HG03520 (cell line): ENCODE results near the gene PAK5.

ENCODE experiments used
- ATAC-seq: cut with Tn5 transposase; IDR thresholded peaks from one replicate; pipeline ENCODE4 v1.9.1; 2021; ENCODE audit warnings: mild to moderate bottlenecking, moderate library complexity; ENCODE audit not compliant: unreplicated experiment

The PAK5 gene

GRCh38 chr20:9581509-9581908 is 257.4 kb downstream of the PAK5 start:
- no peak for ATAC-seq

- ATAC-seq = no peak
Measured at GRCh38 chr20:9578594-9578993, 260.3 kb downstream of the PAK5 start.

DNA sequence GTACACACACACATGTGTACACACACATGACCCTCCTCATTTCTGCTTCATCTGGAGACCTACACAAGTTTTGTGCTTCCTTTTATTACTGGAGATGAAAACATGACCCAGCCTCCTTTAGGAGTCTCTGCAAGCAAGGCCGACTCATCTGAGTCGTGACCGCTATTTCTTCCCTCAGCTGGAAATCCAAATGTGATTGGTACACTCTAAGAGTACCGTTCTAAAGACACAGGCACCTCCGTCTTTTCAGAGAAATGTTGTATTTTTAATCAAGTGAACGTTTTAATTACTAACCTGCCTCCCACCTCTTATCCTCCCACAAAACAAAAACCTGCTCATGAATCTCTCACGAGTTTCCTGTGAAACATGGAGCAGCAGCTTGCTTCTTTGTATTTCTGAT is 261.5 kb downstream of the PAK5 start:
- no peak for ATAC-seq

DNA sequence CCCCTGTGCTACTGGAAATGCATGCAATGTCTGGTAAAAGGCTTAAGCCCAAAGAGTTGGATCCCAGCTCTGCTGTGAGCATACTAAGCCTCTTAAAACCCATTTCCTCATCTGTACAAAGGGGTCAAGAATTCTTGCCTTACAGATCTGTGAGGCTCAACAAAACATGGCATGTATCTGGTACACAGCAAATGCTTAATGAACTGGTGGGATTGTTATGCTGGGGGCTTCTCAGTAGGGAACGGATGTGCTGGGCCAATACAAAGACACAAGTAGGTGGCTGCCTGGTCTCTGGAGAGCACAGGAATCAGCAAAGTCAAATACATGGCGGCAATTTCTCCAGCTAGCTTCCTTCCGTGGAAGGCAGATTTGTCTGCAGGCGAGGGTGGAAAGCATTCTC is 262.2 kb downstream of the PAK5 start:
- ATAC-seq = no peak

DNA sequence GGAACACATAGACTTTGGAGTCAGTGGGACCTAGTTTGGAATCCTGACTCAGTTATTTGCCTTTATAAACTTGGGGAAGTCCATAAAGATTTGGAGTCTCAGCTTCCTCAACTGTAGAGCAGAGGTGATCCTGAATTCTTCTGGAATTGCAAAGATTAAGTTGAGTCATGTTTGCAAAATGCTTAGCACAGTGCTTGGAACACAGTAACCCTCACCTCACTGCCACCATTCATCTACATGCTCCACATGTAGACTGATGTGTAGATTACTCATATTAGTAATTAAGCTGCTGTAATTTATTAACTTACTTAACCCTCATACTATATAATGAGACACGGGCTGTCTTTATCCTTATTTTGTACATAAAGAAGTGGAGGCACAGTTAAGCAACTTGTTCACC is 263.0 kb downstream of the PAK5 start:
- ATAC-seq = no peak

- no peak for ATAC-seq
Measured at GRCh38 chr20:9574776-9575175, 264.1 kb downstream of the PAK5 start.

DNA sequence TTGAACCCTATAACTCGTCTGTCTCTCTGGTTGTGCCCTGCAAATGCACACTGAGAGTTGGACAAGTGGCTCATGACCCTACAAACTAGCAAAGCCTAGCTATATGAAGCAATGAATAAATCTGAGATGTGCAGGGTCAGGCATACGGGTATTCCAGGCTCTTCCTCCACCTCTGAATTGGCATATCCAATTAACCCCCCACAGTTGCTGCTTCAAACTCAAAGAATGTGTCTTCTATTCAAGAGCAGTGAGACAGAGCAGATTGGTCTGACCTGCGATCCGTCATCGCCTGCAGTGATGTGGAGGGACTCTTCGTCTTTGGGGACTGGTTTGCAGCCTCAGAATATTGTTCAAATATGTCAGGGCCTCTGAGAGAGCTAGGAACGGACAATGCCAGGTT is 264.7 kb downstream of the PAK5 start:
- ATAC-seq = no peak

DNA sequence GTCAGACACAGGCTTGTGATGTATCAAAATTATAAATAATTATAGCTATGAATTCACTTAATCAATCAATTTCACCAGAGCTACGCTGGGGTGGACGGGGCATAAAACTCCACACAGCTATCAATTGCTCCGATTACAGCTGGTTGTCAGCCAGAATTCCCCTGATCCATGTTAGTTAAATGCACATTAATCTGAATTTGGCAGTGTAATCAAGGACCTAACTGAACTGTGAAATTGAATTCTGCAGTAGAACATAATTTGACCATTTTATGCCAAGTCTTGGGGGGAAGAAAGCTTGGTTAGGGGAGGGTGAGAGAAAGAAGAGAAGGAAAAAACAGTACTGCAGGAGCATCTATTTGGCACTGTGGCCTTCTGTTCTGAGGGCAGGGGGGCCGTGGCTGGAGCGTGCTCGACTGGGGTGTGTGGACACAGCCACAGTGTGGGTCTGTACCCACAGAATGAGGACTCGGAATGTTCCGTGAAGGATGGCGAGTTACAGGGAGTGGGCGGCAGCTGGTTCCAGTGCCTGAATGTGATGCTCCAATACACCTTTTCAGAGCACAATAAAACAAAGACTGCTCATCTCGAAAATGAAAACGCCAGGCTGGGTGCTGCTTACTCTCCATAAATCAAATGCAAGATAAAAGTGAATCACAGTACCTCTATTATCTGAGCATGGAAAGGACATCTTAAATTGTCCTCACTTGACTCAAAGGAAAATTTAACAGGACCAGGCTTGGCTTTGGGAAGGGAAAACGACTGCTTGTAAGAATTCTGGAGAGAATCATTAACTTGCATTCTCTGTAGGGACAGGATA is 265.3 kb downstream of the PAK5 start:
- no peak for ATAC-seq

DNA sequence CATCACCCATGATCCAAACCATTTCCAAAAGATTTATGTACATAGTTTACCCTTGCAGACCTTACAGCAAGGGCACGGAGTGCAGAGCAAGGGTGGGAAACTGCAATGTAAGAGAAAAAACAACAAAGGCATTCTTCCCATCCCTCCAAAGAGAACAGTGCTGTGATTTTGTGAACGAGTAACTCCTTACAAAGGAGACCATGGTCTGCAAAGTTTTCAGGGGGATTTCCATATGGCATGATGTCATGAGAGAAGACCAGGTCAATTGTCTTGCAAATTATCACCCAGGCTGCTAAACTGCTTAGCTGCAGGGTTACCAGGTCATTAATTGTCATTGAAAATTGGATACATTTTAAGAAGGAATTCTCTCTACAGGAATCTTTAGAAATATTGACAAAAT is 266.2 kb downstream of the PAK5 start:
- no peak for ATAC-seq

DNA sequence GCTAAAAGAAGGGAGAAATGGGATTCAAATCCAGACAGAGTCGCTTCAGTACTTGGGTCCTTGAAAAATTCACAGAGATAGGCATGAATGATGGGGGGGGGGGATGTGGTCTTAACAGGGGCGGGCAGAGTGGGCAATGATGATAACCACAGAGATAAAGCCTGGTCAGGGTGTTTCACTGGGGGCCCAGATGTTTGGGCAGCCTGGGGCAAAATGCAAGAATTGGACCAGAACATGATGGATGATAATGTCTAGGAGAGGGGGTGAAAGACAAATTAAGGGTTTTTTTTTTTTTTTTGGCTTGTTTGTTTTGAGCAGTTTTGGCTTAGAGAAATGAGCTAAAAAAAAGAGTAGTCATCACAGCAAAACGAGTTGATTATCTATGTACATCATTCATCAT is 267.1 kb downstream of the PAK5 start:
- ATAC-seq = no peak

DNA sequence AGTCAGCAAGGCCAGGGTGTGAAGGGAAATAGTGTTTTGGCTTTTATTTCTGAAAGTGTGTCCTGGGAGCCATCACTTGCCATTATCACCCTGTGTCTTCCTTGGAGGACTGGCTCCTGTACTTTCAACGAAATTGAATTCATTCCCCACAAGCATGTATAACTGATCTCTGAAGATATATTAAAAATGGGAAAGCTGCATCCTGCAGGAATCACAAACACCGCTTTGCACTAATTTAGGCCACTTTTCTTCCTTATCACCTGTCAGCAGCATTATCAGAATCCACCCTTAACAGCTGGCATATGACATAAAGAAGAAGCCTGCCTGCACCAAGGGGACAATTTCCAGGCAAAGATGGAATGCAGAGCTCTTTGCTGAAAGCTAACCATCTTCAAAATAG is 268.3 kb downstream of the PAK5 start:
- no peak for ATAC-seq

DNA sequence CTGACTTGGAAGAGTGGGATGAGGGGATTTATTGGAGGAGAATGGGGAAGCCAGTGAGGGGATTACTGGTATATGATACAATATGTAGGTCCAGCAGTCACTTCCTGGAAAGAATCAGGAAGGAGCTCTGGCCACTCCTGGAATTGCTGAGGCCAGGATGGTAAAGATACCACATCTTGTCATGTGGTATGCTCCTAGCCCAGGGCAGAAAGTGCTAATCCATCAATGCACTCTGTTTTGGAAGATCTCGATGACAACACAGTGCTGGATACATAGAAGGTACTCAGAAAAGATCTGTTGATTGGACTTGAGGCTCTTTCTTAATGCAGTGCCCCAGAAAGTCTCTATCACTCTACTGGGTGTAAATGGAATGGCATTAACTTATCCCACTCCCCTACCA is 271.9 kb downstream of the PAK5 start:
- ATAC-seq = no peak

DNA sequence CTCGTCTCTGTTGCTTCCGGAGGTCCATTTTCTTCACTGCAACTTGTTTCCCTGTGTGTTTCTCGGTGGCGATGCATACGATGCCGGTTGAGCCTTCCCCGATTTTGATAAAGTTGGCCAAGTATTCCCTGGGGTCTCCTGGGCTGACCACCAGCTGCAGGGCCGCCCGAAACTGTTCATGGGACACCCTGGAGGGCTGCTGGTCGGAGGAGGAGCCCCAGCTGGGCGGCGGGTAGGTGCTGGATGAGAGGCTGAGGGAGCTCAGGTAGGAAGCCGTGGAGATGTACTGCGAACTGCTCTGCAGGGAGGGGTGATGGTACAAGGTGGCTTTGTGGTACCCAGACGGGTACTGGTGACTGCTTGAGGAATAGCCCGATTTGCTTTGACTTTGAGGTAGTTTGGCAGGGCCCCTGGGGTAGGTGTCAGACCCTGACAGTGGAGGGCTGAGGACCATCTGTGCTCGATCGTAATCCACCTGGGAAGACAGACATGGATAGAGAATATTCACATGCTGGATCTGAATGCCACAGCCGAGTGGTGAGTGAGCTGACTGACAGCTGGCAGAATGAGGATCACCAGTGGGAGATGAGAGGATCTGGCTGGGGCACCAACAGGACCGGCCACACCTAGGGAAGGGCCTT is 272.8 kb downstream of the PAK5 start:
- ATAC-seq = no peak

DNA sequence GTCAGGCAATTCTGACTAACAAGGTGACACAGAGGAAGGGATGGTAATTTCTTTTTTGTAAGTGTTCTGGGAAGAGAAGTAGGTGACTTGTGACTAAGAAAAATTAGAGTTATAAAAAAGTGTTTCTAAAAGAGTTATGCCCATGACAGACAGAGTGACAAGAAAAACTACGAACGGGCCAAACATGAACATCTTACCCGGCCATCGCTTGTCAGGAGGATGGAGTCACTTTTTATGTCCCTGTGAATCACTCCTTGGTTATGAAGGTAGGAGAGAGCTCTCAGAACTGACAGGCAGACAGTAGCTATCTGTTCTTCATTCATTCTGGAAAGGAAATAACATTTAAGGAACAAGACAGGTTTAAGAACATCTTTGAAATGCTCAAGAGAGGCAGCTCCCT is 281.5 kb downstream of the PAK5 start:
- ATAC-seq = no peak

DNA sequence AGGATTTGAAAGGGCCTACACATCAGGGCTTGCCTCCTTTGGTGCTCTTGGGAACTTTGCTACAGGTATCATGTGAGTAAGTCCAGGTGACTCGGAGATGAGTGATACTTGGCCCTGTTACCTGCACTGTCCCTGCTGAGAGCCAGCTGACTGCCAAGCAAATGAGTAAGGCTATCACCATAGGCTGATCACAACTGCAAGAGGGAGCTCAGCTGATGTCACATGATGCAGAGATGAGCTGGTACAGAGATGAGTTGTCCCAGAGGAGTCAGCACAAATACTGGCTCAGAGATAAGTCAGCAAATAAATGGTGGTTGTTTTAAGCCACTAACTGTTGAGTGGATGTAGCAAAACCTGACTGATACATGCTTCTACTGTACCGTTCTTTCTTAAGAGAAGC is 283.1 kb downstream of the PAK5 start:
- ATAC-seq = no peak

DNA sequence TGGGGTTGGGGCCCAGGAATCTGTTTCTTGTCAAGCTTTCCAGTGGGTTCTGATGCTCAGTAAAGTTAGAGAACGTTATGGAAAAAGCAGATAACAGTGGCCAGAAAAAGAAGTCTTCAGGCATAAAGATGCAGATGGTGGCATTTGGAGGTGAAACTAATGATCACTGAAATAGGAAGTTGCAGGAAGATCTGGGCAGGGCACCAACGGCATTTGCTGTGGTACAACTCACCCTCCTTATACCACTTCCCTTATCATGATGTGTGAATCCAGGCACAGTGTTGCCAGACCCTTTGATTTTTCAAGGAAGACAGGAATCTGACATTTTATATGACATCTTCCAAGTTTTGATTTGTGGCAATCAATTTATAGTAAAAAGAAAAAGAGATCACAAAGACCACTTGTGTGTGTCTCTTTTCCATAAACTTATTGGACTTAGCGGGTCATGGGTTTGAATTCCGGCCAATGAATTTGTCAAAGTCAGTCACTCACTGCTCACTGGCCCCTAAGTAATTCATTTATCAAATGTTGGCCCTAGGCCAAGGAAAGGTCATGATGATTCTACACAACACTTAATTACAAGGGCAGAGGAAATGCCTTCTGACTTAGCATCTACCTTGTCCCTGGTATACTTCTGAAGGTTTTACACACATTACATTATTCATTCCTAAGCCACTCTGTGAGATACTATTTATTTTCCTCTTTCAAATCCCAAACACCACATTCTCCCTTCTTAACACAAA is 286.9 kb downstream of the PAK5 start:
- ATAC-seq = no peak

- no peak for ATAC-seq
Measured at GRCh38 chr20:9550871-9551270, 288.0 kb downstream of the PAK5 start.

GRCh38 chr20:9550283-9550682 is 288.6 kb downstream of the PAK5 start:
- no peak for ATAC-seq

DNA sequence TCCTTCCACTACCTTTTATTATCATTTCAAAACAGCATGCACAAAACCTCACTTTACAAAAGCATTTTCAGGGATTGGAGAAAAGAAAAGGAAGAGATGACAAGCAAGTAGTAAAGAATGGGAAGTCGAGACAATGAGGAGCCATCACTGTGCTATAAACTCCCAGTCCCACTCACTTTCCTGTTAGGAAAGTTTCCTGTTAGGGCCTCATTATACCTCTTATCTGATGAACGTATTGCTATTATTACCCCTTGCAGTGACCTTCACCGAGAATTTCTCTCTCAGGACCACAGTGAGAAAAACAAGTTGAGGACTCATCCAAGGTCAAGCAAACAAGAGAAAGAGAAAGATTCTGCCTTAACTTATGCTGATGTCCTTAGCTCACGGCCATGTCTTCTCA is 295.7 kb downstream of the PAK5 start:
- no peak for ATAC-seq

GRCh38 chr20:9535449-9535848 is 303.4 kb downstream of the PAK5 start:
- ATAC-seq = no peak

- no peak for ATAC-seq
Measured at GRCh38 chr20:9534025-9534424, 304.9 kb downstream of the PAK5 start.
